ENCODE data around the gene TMEM255B. TPM values are rescaled to one million over a fixed set of nuclear protein-coding genes. Genes with fewer than 3 reads are reported as not detected.

The TMEM255B gene
- total RNA-seq, 1 experiment from 2014 or later, result 2.8 TPM

DNA sequence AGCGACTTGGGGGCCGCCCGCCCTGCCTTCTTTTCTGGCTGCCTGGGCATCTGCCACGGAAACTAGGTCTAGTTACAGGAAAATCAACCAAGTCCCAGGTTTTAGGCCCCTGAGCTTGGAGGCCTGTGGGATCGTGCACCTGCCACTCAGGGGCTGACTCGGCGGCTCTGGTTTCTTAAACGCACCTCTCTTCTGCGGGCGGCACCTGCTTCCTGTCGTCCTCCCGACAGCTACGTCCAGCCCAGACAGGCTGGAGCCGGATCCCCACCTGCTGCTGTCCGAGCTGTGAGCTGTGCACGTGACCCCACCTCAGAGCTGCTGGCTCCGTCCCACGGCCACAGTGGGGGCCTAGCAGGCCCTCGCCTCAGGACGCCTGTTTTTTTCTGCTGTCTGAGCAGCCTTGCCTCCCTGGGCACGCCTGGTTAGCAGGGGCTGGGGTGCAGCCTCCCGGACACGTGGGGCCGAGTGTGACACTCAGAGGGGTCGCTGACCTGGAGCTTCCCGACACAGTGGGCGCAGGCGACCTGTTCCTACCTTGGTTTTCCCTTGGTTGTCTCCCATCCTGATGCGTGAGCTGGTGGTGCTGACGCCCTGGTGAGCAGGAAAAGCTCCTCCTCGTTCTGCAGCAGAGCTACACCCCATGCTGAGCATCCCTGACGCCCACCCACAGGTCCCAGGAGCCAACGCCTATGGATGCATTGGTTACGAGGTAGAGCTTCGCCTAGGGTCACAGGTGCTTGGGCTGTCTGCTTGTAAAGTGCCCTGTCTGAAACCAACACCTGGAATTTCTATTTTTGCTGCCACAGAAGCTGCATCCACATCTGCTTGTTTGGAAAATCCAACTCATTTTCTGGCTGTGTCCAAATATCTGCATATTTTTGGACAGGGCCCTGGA, 17.5 kb downstream of the TMEM255B start:
- no peak overlapping the region for H2AK5ac ChIP-seq (ENCODE audit: insufficient read length, low read length)
- H3K4me3 Mint-ChIP-seq, result no peak overlapping the region

More for the DNA sequence above, 17.5 kb downstream of the TMEM255B start:
- Histone ChIP-seq H2AFZ (ENCODE audit: low read length) (no peak overlapping the region), H3K56ac (ENCODE audit: insufficient read length, low read depth, low read length) (no peak overlapping the region), H3K27ac (ENCODE audit: insufficient read length, low read depth, low read length) (no peak overlapping the region), H3K4me2 (ENCODE audit: insufficient read depth, insufficient read length, low read length) (no peak overlapping the region), H3K23me2 (ENCODE audit: insufficient read length, low read depth, low read length, poor library complexity, severe bottlenecking) (no peaks in the 10 kb centered on the region), H4K91ac (ENCODE audit: insufficient read length, low read depth, low read length) (no peak overlapping the region), H2BK12ac (ENCODE audit: insufficient read length, low read depth, low read length) (no peak overlapping the region), H2BK15ac (ENCODE audit: low read depth, low read length) (no peak overlapping the region), H2BK120ac (ENCODE audit: low read depth, low read length, poor library complexity, severe bottlenecking) (no peak overlapping the region), H4K8ac (replicated peaks; ENCODE audit: insufficient read length, low read depth, low read length) (no peak overlapping the region), H3T11ph (ENCODE audit: low read length) (no peak overlapping the region), H2BK5ac (ENCODE audit: insufficient read length, low read length) (no peak overlapping the region), H3K14ac (ENCODE audit: insufficient read depth, low read length) (no peak overlapping the region), H3K9me3 (ENCODE audit: control insufficient read depth, low read depth, low read length) (no peaks in the 10 kb centered on the region), H3K4ac (ENCODE audit: low read depth, low read length) (no peak overlapping the region), H3K27me3 (ENCODE audit: insufficient read depth, low read length) (no peaks in the 10 kb centered on the region), H3K23ac (ENCODE audit: insufficient read length, low read depth, low read length) (no peak overlapping the region), H3K18ac (ENCODE audit: insufficient read length, low read depth, low read length) (no peak overlapping the region), H3K9ac (ENCODE audit: extremely low read depth, insufficient read length, low read length) (no peak overlapping the region), H3K79me2 (ENCODE audit: insufficient read depth, low read length) (no peaks in the 10 kb centered on the region), H3K4me1 (ENCODE audit: insufficient read depth, low read length) (no peaks in the 10 kb centered on the region), H3K79me1 (ENCODE audit: insufficient read depth, low read depth, low read length, poor library complexity, severe bottlenecking) (no peaks in the 10 kb centered on the region), H2BK20ac (ENCODE audit: low read depth, low read length, poor library complexity, severe bottlenecking) (no peak overlapping the region), H4K5ac (ENCODE audit: insufficient read length, low read depth, low read length) (no peak overlapping the region), H4K20me1 (ENCODE audit: control insufficient read depth, insufficient read depth, insufficient read length) (peaks cover 2% of the 10 kb centered on the region)
- Mint-ChIP-seq H3K9me3 (peaks cover 0 to 4% of the 10 kb centered on the region in 2 experiments; a peak in 2 of 5 replicates), H3K4me1 (no peaks in the 10 kb centered on the region), H3K36me3 (ENCODE audit: insufficient read depth in 1 of 3, low read depth in 3 of 3) (no peaks in the 10 kb centered on the region; a peak in 2 of 7 replicates), H3K27ac (no peak overlapping the region), H3K27me3 (ENCODE audit: low read depth) (peaks cover 26% of the 10 kb centered on the region)
- WGBS (ENCODE audit: extremely low coverage, insufficient read length, low lambda C conversion rate), result no CpG with 5 or more reads among the region's 35 CpGs
- TF ChIP-seq CTCF (conservative IDR thresholded peaks at IDR 0.05), result no peak
- no peak for DNase-seq

Measured in H9 (cell line).